SK-N-SH (cell line): ENCODE results near the gene TBC1D9B. TPM values are rescaled to one million over a fixed set of nuclear protein-coding genes. Genes with fewer than 3 reads are reported as not detected.

ENCODE experiments used
- CTCF ChIA-PET: fragments of 300-600, 350-600 bp; formaldehyde crosslinking; extraction: SDS; loops from one replicate; lab custom pipeline; 2021; lab: Yijun Ruan, JAX
- POLR2A ChIA-PET: fragments of 350-600 bp; sonication (Branson Sonifier 250); formaldehyde crosslinking; extraction: SDS; loops from one replicate; lab custom pipeline; 2020; ENCODE audit warnings: antibody characterized with exemption, inconsistent platforms; lab: Yijun Ruan, JAX
- DNase-seq: peaks from one replicate; pipeline ENCODE4 v3.0.0; 2012
- H2AFZ ChIP-seq: fragments of 200-600 bp; sonication (generic); 2 replicates; pipeline ENCODE4 v1.8.1; 2016; ENCODE audit warnings: antibody characterized with exemption, mild to moderate bottlenecking, low read depth
- H3F3A ChIP-seq: fragments of 200-600 bp; sonication (generic); replicated peaks from 2 replicates; pipeline ENCODE3; 2016; ENCODE audit warnings: antibody characterized with exemption, mild to moderate bottlenecking; ENCODE audit not compliant: insufficient read depth
- H3K27ac ChIP-seq, 2 experiments: fragments of 200-500 bp in 1 of 2; fragments of 200-600 bp in 1 of 2; sonication (Bioruptor generic) in 1 of 2; sonication (generic), shearing (Covaris generic) in 1 of 2; 2 replicates each; pipeline versions ENCODE4 v1.5.1 to v1.6.1; 2014 to 2016; ENCODE audit warnings: low read depth in 2 of 2, inconsistent platforms in 1 of 2, low read length in 1 of 2, mild to moderate bottlenecking in 1 of 2, mixed read lengths in 1 of 2
- H3K27me3 ChIP-seq: fragments of 200-600 bp; sonication (generic), shearing (Covaris generic); 2 replicates; pipeline ENCODE4 v1.6.1; 2016; ENCODE audit warnings: mixed run types; ENCODE audit not compliant: insufficient read depth
- H3K36me3 ChIP-seq, 2 experiments: fragments of 200-500 bp in 1 of 2; fragments of 200-600 bp in 1 of 2; sonication (Bioruptor generic) in 1 of 2; sonication (generic) in 1 of 2; replicated peaks in 1 of 2; 2 replicates each; pipeline versions ENCODE3 to v1.5.1; 2014 to 2016; ENCODE audit warnings: low read length in 1 of 2, mild to moderate bottlenecking in 1 of 2; ENCODE audit not compliant: insufficient read depth in 2 of 2, control insufficient read depth in 1 of 2
- H3K4me1 ChIP-seq, 2 experiments: fragments of 200-500 bp in 1 of 2; fragments of 200-600 bp in 1 of 2; sonication (Bioruptor generic) in 1 of 2; sonication (generic), shearing (Covaris generic) in 1 of 2; 2 replicates each; pipeline versions ENCODE4 v1.5.1 to v1.6.1; 2014 to 2016; ENCODE audit warnings: low read depth in 1 of 2, low read length in 1 of 2, mixed run types in 1 of 2; ENCODE audit not compliant: insufficient read depth in 2 of 2, control insufficient read depth in 1 of 2
- H3K4me2 ChIP-seq: fragments of 200-600 bp; sonication (generic), shearing (Covaris generic); 2 replicates; pipeline ENCODE4 v1.6.1; 2017; ENCODE audit warnings: mixed run types
- H3K4me3 ChIP-seq, 2 experiments: fragments of 200-500 bp in 1 of 2; fragments of 200-600 bp in 1 of 2; sonication (Bioruptor generic) in 1 of 2; sonication (generic), shearing (Covaris generic) in 1 of 2; 2 replicates each; pipeline versions ENCODE4 v1.5.1 to v1.8.1; 2014 to 2016; ENCODE audit warnings: low read depth in 2 of 2, inconsistent platforms in 1 of 2, low read length in 1 of 2, mild to moderate bottlenecking in 1 of 2, mixed read lengths in 1 of 2, moderate library complexity in 1 of 2
- H3K79me2 ChIP-seq: fragments of 200-600 bp; sonication (generic); 2 replicates; pipeline ENCODE4 v1.8.1; 2017; ENCODE audit warnings: mild to moderate bottlenecking; ENCODE audit not compliant: insufficient read depth
- H3K9ac ChIP-seq: fragments of 200-600 bp; sonication (generic); 2 replicates; pipeline ENCODE4 v1.6.1; 2017; ENCODE audit warnings: mixed run types
- H3K9me2 ChIP-seq: fragments of 200-600 bp; sonication (generic); 2 replicates; pipeline ENCODE4 v1.6.1; 2017; ENCODE audit warnings: mixed run types
- H3K9me3 ChIP-seq: fragments of 200-600 bp; sonication (generic); 2 replicates; pipeline ENCODE4 v1.6.1; 2017; ENCODE audit warnings: mixed run types, mild to moderate bottlenecking, moderate library complexity
- H4K20me1 ChIP-seq: fragments of 200-600 bp; sonication (generic); 2 replicates; pipeline ENCODE4 v1.6.1; 2017; ENCODE audit warnings: mild to moderate bottlenecking, mixed run types; ENCODE audit not compliant: insufficient read depth
- CTCF ChIP-seq: fragments of 200-600 bp; sonication (generic); IDR thresholded peaks from 2 replicates; pipeline ENCODE4 v1.6.1; 2017; ENCODE audit warnings: antibody characterized with exemption, mild to moderate bottlenecking, moderate library complexity
- EZH2phosphoT487 ChIP-seq: fragments of 200-600 bp; sonication (generic); IDR thresholded peaks from 2 replicates; pipeline ENCODE4 v1.6.1; 2017; ENCODE audit warnings: low read depth, mixed run types, mild to moderate bottlenecking, antibody characterized with exemption, moderate library complexity, borderline replicate concordance
- FOSL2 ChIP-seq: IDR thresholded peaks from 2 replicates; pipeline ENCODE4 v1.4.0; 2012; ENCODE audit warnings: low read depth, mild to moderate bottlenecking, moderate library complexity, borderline replicate concordance
- FOXJ3 ChIP-seq: sonication (generic); formaldehyde crosslinking; IDR thresholded peaks from 2 replicates; pipeline ENCODE4 v1.5.1; 2020; ENCODE audit warnings: mild to moderate bottlenecking, missing genetic modification reagents
- MEF2A ChIP-seq: IDR thresholded peaks from 2 replicates; pipeline ENCODE4 v1.4.0; 2012; ENCODE audit warnings: low read depth, borderline replicate concordance
- MXI1 ChIP-seq: IDR thresholded peaks from 2 replicates; pipeline ENCODE4 v1.6.1; 2012; ENCODE audit warnings: mild to moderate bottlenecking, low read depth, low read length, improper control_type of control experiment
- NFIC ChIP-seq: IDR thresholded peaks from 2 replicates; pipeline ENCODE4 v1.4.0; 2012; ENCODE audit warnings: borderline replicate concordance
- NRF1 ChIP-seq: IDR thresholded peaks from 2 replicates; pipeline ENCODE4 v1.6.1; 2012; ENCODE audit warnings: low read depth, mild to moderate bottlenecking, low read length
- PBX3 ChIP-seq: IDR thresholded peaks from 2 replicates; pipeline ENCODE4; 2012
- POLR2AphosphoS5 ChIP-seq: IDR thresholded peaks from 2 replicates; pipeline ENCODE4 v1.6.1; 2012; ENCODE audit warnings: low read depth, low read length
- RAD21 ChIP-seq: IDR thresholded peaks from 2 replicates; pipeline ENCODE4 v1.6.1; 2012; ENCODE audit warnings: mild to moderate bottlenecking, low read length
- RCOR1 ChIP-seq: fragments of 150-350 bp; IDR thresholded peaks from 2 replicates; pipeline ENCODE4 v1.6.1; 2017; ENCODE audit warnings: antibody characterized with exemption, low read length
- RFX5 ChIP-seq: IDR thresholded peaks from 2 replicates; pipeline ENCODE4 v1.6.1; 2012; ENCODE audit warnings: mild to moderate bottlenecking, improper control_type of control experiment, low read length
- RXRA ChIP-seq: IDR thresholded peaks from 2 replicates; pipeline ENCODE4 v1.4.0; 2012; ENCODE audit warnings: low read depth, mild to moderate bottlenecking, borderline replicate concordance
- SIN3A ChIP-seq: IDR thresholded peaks from 2 replicates; pipeline ENCODE4 v1.6.1; 2012; ENCODE audit warnings: low read depth, mild to moderate bottlenecking, low read length, moderate library complexity, borderline replicate concordance
- SMC3 ChIP-seq: IDR thresholded peaks from 2 replicates; pipeline ENCODE4 v1.6.1; 2012; ENCODE audit warnings: low read depth, low read length, improper control_type of control experiment
- TCF12 ChIP-seq: IDR thresholded peaks from 2 replicates; pipeline ENCODE4 v1.4.0; 2012
- TEAD4 ChIP-seq: IDR thresholded peaks from 2 replicates; pipeline ENCODE4 v1.4.0; 2012; ENCODE audit warnings: mild to moderate bottlenecking, borderline replicate concordance; ENCODE audit not compliant: insufficient read depth
- USF2 ChIP-seq: fragments of 150-350 bp; IDR thresholded peaks from 2 replicates; pipeline ENCODE4 v1.6.1; 2017; ENCODE audit warnings: antibody characterized with exemption, low read length, low read depth, borderline replicate concordance
- ZBTB33 ChIP-seq: IDR thresholded peaks from 2 replicates; pipeline ENCODE4 v1.4.0; 2012; ENCODE audit warnings: low read depth, borderline replicate concordance
- WGBS: methylation state at CpG from one replicate; pipeline ENCODE4 v1.1.6; 2017; ENCODE audit warnings: low lambda C conversion rate; 5-methylcytosine and 5-hydroxymethylcytosine counted together
- polyA plus RNA-seq, 3 experiments: library from polyadenylated mRNA; depleted of rRNA; stranded (reverse); fragments of >200 nt; gene quantifications; 2 replicates each; pipeline ENCODE4 v1.2.3, GENCODE V29; 2012

Gene TBC1D9B
- polyA plus RNA-seq, 1 of the 3 experiments (the other 2 are of a cell fraction), result 75.6 TPM

GRCh38 chr5:179812135-179812825 lies 95.4 kb downstream of the TBC1D9B start:
- no peak overlapping the region for H3K9ac ChIP-seq
- no peak overlapping the region for H3K4me2 ChIP-seq
- CTCF ChIA-PET, result interaction anchor here (0.6 to 1.5 kb wide), 2 partner anchors 8 to 68 kb away, joined by 3 read pairs; partner anchors contain the start of gene SQSTM1
- no peaks in the 10 kb centered on the region for H3K9me3 ChIP-seq
- no peaks in the 10 kb centered on the region for H3K9me2 ChIP-seq
- H3K79me2 ChIP-seq, result peaks cover 30% of the 10 kb centered on the region
- POLR2A ChIA-PET, result no interaction called here
- H3K27me3 ChIP-seq, result no peaks in the 10 kb centered on the region
- no peak overlapping the region for H2AFZ ChIP-seq
- H3K4me3 ChIP-seq, result no peak overlapping the region
- H3F3A ChIP-seq, result peaks cover 16% of the 10 kb centered on the region
- no peak for DNase-seq
- no peak for TF ChIP-seq SMC3
- no peak for TF ChIP-seq RCOR1
- TF ChIP-seq NRF1, result no peak
- TF ChIP-seq NFIC, result no peak
- TF ChIP-seq TEAD4, result no peak
- TF ChIP-seq RXRA, result no peak
- TF ChIP-seq RAD21, result no peak
- TF ChIP-seq FOSL2, result no peak
- TF ChIP-seq MEF2A, result no peak
- TF ChIP-seq POLR2AphosphoS5, result no peak
- no peak for TF ChIP-seq RFX5
- TF ChIP-seq EZH2phosphoT487, result no peak
- no peak for TF ChIP-seq CTCF
- no peak for TF ChIP-seq ZBTB33
- TF ChIP-seq MXI1, result no peak
- no peak for TF ChIP-seq USF2
- TF ChIP-seq FOXJ3, result no peak
- TF ChIP-seq SIN3A, result no peak
- no peak for TF ChIP-seq PBX3
- no peak for TF ChIP-seq TCF12
- no peaks in the 10 kb centered on the region; a peak in 1 of 4 replicates for H3K4me1 ChIP-seq
- no peak overlapping the region for H3K27ac ChIP-seq
- no peaks in the 10 kb centered on the region for H4K20me1 ChIP-seq
- H3K36me3 ChIP-seq, result peaks cover 9 to 15% of the 10 kb centered on the region in 2 experiments
- WGBS, result 98% methylated on average over 19 of the region's 27 CpGs
